Epithelial cell of prostate (primary cell): Measurements from ENCODE around the gene PINLYP.
A peak's percentile ranks its signal among the peaks of the same experiment; 100 is the strongest.
"Not testable (repeated sequence)": the region's sequence is repeated elsewhere in the genome, so short reads cannot be mapped to it uniquely, and the experiment has no call there.

Experiments used
- DNase-seq: peaks from one replicate; pipeline ENCODE4 v3.0.0-alpha.2; 2011; ENCODE audit warnings: low read depth, low spot score
- H3K27ac ChIP-seq: fragments of 450-650 bp; 2 replicates; pipeline ENCODE4 v1.5.1; 2017; ENCODE audit warnings: mild to moderate bottlenecking

Gene PINLYP

GRCh38 chr19:43547926-43548325 lies 27.7 kb upstream of the PINLYP start:
- H3K27ac ChIP-seq, DNase-seq: not testable (repeated sequence)

DNA sequence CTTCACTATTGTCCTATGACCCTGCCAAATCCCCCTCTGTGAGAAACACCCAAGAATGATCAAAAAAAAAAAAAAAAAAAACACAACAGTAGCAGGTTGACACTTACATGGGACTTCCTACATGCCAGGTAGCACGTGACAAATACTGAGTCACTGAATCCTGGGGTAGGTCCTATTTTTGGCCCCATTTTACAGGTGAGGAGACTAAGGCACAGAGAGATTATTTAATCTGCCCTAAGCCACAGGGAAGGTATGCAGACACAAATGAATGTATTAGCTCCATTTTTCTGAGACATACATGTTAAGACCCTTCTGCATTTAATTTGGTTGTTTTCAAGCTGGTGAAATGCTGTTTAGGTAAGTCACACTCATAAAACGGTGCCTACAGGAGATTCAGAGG lies 26.9 kb upstream of the PINLYP start:
- no peak for DNase-seq
- H3K27ac ChIP-seq = no peak overlapping the region

- H3K27ac ChIP-seq = no peak overlapping the region
- DNase-seq = no peak
Measured at GRCh38 chr19:43551399-43552197, 24.0 kb upstream of the PINLYP start.

- no peak overlapping the region for H3K27ac ChIP-seq
- no peak for DNase-seq
Measured at GRCh38 chr19:43552198-43552450, 23.5 kb upstream of the PINLYP start.

- no peak overlapping the region for H3K27ac ChIP-seq
- no peak for DNase-seq
Measured at GRCh38 chr19:43552616-43553015, 23.0 kb upstream of the PINLYP start.

GRCh38 chr19:43553656-43554055 lies 21.9 kb upstream of the PINLYP start:
- no peak for DNase-seq
- H3K27ac ChIP-seq = no peak overlapping the region

- H3K27ac ChIP-seq = no peak overlapping the region
- no peak for DNase-seq
Measured at GRCh38 chr19:43554317-43554895, 21.2 kb upstream of the PINLYP start.

GRCh38 chr19:43555185-43555770 lies 20.3 kb upstream of the PINLYP start:
- no peak for DNase-seq
- H3K27ac ChIP-seq = no peak overlapping the region

DNA sequence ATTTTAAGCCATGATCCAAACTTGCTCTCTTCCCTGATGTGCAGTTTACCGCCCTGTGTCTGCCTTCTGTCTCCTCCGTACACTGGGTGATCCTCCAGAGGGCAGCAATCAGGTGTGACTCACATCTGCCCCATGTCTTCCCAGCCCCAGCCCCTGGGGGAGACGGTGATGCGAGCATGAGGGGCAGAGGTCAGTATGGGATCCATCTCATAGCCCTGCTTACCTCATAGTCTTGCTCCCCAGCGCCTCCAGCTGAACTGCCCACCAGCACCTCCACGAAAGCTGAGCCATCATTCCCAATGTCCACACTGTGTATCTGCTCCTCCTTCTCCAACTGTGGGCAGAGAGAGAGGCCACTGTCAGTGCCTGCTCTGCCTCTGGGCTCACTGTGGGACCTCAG lies 14.9 kb upstream of the PINLYP start:
- DNase-seq = no peak

GRCh38 chr19:43561139-43561970 lies 14.2 kb upstream of the PINLYP start:
- no peak overlapping the region for H3K27ac ChIP-seq
- DNase-seq = no peak

More for the DNA sequence above, 14.9 kb upstream of the PINLYP start:
- no peak overlapping the region for H3K27ac ChIP-seq

GRCh38 chr19:43562226-43562697 lies 13.3 kb upstream of the PINLYP start:
- peak overlapping the region; percentile 50 for H3K27ac ChIP-seq
- no peak for DNase-seq

DNA sequence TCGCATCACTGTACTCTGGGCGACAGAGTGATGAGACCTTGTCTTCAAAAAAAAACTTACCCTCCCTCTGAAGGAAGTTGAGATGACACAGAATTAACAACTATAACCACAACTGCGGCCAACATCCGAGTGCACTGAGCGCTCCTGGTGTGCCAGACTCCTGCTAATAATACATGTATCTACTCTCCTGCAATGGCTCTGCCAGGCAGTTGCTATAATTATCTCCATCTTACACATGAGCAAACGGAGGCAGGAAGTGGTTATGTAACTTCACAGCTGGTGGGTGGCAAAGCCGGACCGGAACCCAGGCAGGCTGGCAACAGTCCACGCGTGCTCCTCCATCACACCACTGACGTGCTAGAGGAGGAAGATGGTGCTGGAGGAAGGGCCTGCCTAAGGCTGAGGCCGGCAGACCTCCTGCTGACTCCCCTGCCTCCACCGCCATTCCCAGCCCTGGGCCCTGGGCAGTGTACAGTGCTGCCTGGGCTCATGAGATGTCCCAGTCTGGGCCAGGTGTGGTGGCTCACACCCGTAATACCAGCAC lies 12.8 kb upstream of the PINLYP start:
- no peak for DNase-seq
- H3K27ac ChIP-seq = peak overlapping the region; percentile 50

- no peak for DNase-seq
- no peak overlapping the region for H3K27ac ChIP-seq
Measured at GRCh38 chr19:43563816-43564457, 11.7 kb upstream of the PINLYP start.

DNA sequence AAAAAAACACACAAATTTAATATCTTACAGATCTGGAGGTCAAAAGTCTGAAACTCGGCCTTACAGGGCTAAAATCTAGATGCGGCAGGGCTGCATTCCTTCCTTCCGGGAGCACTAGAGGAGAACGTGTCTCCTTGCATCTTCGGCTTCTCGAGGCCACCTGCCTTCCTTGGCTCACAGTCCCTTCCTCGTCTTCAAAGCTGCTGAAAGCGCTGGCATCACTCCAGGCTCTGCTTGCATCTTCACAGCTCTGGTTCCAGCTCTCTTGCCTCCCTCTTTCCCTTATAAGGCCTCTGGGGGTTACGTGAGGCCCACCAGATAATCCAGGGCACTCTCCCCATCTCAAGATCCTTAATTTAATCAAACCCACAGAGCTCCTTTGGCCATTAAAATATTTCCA lies 10.8 kb upstream of the PINLYP start:
- no peak overlapping the region for H3K27ac ChIP-seq
- no peak for DNase-seq

GRCh38 chr19:43569657-43570056 lies 5.9 kb upstream of the PINLYP start:
- no peak overlapping the region for H3K27ac ChIP-seq
- DNase-seq = no peak

DNA sequence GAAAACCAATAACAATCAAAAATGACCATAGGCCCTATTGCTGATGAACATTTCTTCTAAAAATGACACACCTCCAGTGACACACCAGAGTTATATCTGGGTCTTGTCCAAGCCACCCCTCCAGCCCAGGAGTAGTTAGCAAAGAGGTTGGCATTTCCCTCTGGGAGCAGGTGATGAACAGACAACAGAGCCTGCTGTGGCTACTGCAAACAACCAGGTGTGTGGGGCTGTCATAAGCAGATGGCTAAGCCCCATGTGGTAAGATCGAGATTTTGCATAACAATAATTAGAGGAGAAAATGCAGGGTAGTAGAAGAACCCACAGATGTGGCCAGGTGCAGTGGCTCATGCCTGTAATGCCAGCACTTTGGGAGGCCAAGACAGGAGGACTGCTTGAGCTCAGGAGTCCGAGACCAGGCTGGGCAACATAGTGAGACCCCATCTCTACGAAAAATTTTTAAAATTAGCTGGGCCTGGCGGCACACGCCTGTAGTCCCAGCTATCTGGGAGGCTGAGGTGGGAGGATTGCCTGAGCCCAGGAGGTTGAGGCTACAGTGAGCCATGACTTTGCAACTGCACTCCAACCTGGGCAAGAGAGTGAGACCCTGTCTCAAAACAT lies 5.3 kb upstream of the PINLYP start:
- H3K27ac ChIP-seq = no peak overlapping the region
- peak; percentile 51 for DNase-seq

GRCh38 chr19:43572171-43572588 lies 3.4 kb upstream of the PINLYP start:
- H3K27ac ChIP-seq = no peak overlapping the region
- no peak for DNase-seq

DNA sequence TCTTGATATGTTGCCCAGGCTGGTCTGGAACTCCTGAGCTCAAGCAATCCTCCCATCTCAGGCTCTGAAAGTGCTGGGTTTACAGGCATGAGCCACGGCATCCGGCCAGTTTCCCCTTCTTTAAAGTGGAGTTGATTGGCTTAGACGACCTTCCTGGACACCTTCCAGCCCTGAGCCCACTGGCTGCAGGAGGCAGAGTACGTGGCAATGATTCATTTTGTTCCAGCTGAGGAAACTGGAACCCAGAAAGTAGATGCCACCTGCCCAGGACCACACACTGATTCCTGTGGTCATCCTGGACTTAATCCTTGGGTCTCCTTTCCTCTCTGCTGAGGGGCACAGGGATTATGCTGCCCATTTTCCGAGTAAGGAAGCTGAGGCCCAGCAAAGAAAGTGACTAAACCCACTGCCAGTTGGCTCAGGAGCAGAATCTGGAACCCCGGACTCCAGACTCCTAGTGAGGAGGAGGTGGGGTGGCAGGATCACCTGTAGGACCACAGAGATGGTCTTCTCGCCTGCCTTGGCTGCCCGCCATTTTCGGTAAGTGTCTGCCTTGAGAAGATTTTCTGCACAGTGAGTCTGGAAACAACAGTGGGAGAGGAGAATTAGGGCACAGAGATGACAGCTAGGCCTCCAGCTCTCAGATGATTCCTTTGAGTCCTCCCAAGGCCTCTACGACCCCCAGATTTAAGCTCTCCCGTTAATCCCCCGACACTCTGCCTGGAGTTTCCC lies 1.0 kb upstream of the PINLYP start:
- peak overlapping the region; percentile 53 for H3K27ac ChIP-seq
- peak; percentile 14 for DNase-seq
